ENCODE data around the gene LAMTOR2.
A peak's percentile ranks its signal among the peaks of the same experiment; 100 is the strongest.

Gene LAMTOR2

GRCh38 chr1:156076609-156077429, 22.2 kb downstream of the LAMTOR2 start:
- DNase-seq, result no peak

- no peak for DNase-seq
Measured at GRCh38 chr1:156077430-156077760, 22.8 kb downstream of the LAMTOR2 start.

GRCh38 chr1:156078728-156079127, 24.1 kb downstream of the LAMTOR2 start:
- DNase-seq, result no peak

- no peak for DNase-seq
Measured at GRCh38 chr1:156079762-156080161, 25.2 kb downstream of the LAMTOR2 start.

DNA sequence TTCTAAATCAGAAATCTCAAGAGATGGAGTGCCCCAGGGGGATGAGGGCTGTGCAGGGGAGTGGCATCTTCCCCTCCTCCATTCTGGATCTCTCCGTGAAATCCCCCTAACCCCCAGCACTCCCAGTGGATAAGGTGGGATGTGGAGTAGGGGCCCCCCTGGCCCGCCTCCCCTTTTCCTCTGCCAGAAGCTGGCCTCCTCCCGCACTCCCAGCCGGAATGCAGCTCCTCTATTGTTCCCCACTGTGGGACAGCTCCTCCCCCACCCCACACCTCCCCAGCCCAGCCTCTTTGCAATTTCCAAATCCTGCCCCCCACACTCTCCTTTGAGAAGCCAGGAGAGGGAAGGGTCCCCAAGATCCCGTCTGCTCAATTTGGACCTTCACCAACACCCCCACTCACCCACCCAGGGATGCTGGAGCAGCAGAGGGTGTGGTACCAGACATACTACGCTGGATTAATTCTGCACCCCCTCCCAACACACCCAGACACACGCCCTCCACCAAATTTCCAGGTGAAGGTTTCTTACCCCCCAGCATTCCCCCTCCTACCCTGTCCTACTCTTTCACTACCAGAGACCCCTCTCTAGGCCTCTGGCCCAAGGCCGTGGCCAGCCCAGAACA, 25.8 kb downstream of the LAMTOR2 start:
- DNase-seq, result no peak

DNA sequence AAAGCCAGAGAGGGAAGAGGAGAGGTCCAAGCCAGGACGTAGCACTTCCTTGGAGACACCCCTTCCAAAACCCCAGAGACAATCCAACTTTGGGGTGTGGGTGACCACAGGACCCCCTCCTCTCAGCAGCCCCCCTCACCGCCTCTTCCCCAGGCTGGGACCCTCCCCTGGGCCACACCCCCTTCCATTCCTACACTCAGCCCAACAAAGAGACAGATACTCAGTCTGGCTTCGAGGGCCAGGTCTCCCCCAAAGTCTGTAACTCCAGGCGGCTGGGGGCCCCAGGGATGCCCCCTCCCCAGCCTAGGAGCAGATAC, 26.2 kb downstream of the LAMTOR2 start:
- DNase-seq, result no peak

- no peak for DNase-seq
Measured at GRCh38 chr1:156081180-156081916, 26.8 kb downstream of the LAMTOR2 start.

GRCh38 chr1:156081917-156082308, 27.3 kb downstream of the LAMTOR2 start:
- DNase-seq, result no peak

DNA sequence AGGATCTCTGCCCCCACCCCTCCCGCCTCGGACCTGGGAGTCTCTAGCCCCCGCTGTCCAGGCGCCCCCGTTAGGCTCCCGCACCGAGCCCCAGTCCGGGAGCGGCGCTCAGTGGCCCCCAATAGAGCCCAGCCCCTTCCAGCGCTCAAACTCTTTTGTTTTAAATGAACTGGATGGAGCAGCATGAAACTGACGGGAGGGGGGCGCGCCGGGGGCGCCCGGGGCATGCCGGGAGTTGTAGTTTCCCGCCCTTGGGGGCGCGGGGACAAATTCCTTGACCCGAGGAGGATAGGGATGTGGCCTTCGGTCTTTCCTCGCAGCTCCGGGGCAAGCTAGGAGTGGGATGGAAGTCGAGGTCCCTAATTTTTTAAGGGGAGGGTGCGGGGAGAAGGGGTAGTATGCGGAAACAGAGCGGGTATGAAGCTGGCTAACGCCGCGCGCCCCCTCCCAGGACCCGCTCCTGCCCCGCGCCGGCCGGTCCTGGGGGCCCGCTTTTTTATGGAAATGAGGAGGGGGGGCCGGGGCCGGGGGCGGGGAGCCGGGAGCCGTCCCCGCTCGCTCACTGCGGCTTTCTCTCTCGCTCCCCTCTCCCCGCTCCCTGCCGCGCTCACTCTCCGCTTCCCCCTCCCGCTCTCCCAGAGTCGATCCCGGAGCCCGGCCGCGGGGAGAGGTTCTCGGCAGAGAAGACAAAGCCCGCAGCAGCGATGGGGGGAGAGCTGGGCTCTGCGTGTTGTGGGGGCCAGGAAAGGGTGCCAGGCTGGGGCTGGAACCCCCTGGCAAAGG, 27.9 kb downstream of the LAMTOR2 start, which contains the start of gene MEX3A:
MEX3A (minus strand) TSS at position 157 of the 783 bp plus-strand sequence. CDS start 467 bp downstream, outside the sequence.
- DNase-seq, result peak; percentile 91 to 95

DNA sequence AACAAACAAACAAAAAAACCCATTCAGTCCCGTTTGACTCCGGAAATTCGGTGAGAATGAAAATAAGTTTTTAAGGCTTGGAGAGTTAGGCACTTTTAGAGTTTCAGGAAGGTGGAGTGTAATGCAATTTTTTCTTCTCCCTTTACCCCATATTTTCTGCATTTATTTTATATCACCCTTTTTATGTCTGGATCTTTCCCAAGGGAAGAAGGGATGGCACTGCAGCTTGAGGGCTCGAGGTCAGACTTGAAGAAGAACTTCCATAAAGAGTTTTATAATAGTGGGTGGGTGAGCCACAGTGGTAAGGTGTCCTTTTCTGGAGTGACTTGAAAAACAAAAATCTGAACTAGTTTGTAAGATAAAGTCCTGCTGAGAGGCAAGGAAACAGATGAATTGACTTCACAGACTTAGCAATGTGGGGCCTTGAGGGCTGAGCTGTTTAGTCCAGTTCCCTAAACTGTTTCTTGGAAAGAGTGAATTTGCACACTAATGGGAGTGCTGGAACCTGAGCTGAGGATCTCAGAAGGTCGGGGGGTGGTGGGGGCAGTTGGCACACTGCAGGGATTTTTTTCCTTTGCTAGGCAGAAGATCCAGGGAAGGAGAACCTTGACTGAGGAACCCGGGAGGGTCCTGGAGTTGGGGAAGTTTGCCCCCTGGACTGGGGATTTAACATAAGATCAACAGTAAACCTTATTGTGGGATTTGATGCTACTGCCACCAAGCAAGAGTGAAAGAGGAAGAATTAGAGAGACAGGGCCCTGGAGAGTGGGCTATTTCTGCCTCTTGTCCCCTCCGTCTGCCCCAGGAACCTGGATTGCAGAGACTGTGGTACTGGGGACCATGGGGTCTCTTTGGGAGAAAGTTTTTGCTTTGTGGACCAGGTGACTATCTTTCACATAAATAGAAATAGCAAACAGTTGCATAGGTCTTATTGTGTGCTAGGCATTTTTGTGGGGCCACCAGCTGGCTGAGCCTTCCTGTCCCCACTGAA, 29.5 kb downstream of the LAMTOR2 start:
- DNase-seq, result no peak

GRCh38 chr1:156086256-156086662, 31.7 kb downstream of the LAMTOR2 start:
- DNase-seq, result no peak

DNA sequence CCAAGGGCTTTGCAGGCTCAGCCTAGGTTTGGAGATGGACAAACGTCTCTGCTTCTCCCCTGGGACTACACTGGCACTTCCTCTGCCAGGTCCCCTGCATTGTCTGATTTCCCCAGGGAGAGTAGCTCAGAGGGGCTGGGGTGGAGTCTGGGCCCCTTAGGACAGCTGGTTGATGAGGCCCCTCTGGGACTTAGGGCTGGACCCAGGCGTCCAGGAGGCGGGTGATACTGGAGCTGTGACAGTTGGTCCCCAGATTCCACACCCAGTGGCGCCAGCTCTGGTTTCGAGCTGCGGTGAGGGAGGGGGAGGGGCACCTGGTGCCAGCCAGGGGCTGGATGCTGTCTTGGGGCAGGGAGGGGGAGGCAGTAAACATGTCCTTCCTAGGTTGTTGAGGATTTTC, 35.1 kb downstream of the LAMTOR2 start:
- peak in 1 of 2 experiments; percentile 29 for DNase-seq

DNA sequence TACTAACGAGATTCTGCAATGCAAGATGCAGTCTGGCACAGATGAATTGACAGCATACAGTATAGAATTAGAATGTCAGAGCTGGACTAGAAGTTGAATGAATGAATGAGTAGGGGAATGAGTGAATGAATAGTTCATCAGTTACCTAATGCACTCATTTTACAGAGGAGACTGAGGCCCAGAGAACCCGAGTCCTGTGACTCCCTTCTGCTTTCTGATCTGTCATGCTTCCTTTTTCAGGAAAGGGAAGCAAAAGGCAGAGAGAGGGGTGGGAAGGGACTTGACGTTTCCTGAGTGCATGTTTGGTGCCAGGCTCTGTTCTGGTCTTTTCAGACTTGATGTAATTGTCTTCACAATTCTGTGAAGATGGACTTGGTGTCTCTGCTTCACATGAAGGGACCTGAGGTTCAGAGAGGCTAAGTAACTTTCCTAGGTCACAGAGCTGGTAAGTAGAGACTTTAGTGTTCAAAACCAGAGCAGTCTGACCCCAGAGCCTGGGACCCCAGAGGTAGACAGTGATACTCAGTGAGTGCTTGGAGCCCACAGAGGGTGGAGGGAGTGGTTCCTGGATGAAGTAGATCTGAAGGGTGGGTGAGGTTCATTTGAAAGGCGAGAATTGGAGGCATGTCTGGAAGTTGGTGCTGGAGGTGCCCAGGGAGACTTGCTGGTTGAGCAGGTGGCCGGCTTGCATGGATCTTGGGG, 35.7 kb downstream of the LAMTOR2 start:
- no peak for DNase-seq

- peak; percentile 90 to 96 for DNase-seq
Measured at GRCh38 chr1:156090840-156091188, 36.2 kb downstream of the LAMTOR2 start.

DNA sequence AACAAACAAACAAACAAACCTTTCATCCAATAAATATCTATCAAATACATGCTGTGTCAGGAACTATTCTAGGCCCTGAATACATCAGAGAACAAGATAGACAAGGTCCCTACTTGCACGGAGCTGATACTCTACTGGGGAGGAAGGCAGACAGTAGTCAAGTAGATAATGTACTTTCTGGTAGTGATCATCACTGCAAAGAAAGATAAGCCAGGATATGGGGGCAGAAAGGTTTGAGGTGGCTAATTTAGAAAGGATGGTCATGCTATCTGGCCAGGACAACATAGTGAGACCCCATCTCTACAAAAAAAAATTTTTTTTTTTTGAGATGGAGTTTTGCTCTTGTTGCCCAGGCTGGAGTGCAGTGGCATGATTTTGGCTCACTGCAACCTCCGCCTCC, 37.0 kb downstream of the LAMTOR2 start:
- DNase-seq, result no peak

DNA sequence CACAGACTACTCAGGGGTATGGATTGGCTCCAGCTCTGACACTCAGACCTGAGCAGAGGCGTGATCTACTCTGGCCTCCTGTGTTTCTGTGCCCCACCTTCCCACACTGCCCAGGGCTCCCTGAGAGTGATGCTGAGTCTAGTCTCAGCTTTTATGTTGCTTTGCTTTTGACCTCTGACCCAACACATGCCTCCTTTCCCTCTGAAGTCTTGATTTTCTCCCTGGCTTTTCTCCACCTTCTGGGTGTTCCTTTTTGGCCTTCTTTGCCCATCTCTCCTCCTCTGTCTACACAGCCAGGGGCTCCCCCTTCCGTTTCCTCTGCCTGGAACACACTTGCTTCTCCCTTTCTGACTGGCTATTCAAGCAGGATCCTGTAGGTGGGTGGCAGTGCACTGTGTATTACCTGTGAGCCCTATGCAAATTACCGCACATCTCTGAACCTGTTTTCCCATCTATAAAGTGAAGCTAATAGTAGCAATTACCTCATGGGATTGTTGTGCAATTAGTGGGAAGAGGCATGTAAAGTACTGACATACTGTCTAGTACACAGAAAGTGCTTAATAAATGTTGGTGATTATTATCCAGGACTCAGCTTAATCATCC, 41.4 kb downstream of the LAMTOR2 start:
- DNase-seq, result no peak

DNA sequence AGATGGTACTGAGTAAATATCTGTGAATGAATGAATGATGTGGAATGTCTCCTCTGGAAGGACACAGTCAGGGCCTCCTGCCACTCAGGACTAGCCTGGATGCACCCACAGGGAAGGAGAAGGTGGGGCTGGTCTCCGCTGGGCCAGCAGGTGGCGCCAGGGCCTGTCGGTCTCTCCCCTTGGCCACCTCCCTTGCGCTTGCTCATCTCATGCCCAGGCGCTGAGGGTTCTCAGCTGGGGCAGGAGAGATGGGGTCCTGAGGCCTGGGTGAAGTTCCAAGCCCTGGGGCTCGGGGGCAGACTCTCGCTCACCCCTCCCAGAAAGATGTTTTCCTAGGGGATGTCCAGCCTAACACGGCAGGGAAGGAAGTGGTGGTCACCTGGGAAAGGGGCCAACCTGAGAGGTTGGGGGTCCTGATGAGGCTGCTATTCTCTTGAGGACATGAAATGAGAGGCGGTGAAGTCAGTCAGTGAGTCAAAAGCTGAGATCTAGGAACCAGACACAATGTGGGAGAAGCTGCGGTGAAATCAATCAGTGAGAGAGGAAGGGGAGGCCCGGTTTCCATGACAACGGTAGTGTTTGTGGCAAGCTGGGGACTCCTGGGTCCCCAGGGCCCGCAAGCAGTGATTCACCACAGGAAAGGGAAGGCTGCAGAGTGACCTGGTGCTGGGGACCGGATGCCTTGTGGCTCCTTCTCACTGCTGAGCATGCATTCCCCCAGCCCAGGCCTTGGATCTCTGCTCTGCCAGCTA, 42.2 kb downstream of the LAMTOR2 start:
- DNase-seq, result peak; percentile 65 to 79

- no peak for DNase-seq
Measured at GRCh38 chr1:156097499-156098178, 43.1 kb downstream of the LAMTOR2 start.

- DNase-seq, result no peak
Measured at GRCh38 chr1:156098784-156099183, 44.2 kb downstream of the LAMTOR2 start.
